DND-41 (cell line): ENCODE measurements around the gene NUDT9.
"Not testable (repeated sequence)": the region's sequence is repeated elsewhere in the genome, so short reads cannot be mapped to it uniquely, and the experiment has no call there.

Experiments used
- ATAC-seq: fragments of 200-7000 bp; cut with Tn5 transposase; 3 replicates; pipeline ENCODE4 v1.9.1; 2021; ENCODE audit warnings: low read depth; ENCODE audit not compliant: insufficient read depth
- DNase-seq: peaks from one replicate; pipeline ENCODE4 v3.0.0-alpha.2; 2020
- H2AFZ ChIP-seq: 2 replicates; pipeline ENCODE4 v1.6.0; 2012; ENCODE audit warnings: low read depth, low read length
- H3K27ac ChIP-seq: 2 replicates; pipeline ENCODE4 v1.5.1; 2012; ENCODE audit warnings: low read length, inconsistent platforms
- H3K27me3 ChIP-seq: fragments of 200-600 bp; sonication (generic); 2 replicates; pipeline ENCODE4 v1.6.0; 2012; ENCODE audit warnings: low read length, mild to moderate bottlenecking, inconsistent platforms; ENCODE audit not compliant: insufficient read depth, poor library complexity
- H3K36me3 ChIP-seq: 2 replicates; pipeline ENCODE4 v1.5.1; 2012; ENCODE audit warnings: low read length, inconsistent platforms; ENCODE audit not compliant: insufficient read depth
- H3K4me1 ChIP-seq: 2 replicates; pipeline ENCODE4 v1.5.1; 2012; ENCODE audit warnings: mild to moderate bottlenecking, low read length; ENCODE audit not compliant: insufficient read depth
- H3K4me2 ChIP-seq: 2 replicates; pipeline ENCODE4 v1.6.0; 2012; ENCODE audit warnings: mild to moderate bottlenecking, moderate library complexity, low read length, inconsistent platforms; ENCODE audit not compliant: insufficient read depth
- H3K4me3 ChIP-seq, 2 experiments: fragments of 200-600 bp in 1 of 2; shearing (Covaris generic) in 1 of 2; 2 replicates each; pipeline ENCODE4 v1.5.1; 2012 to 2016; ENCODE audit warnings: inconsistent platforms in 2 of 2, low read length in 2 of 2, mild to moderate bottlenecking in 2 of 2, low read depth in 1 of 2, moderate library complexity in 1 of 2
- H3K79me2 ChIP-seq: 2 replicates; pipeline ENCODE4 v1.6.0; 2012; ENCODE audit warnings: low read length, inconsistent platforms; ENCODE audit not compliant: insufficient read depth
- H3K9ac ChIP-seq: 2 replicates; pipeline ENCODE4 v1.6.0; 2012; ENCODE audit warnings: low read depth, mild to moderate bottlenecking, inconsistent platforms, low read length, moderate library complexity
- H3K9me3 ChIP-seq: 2 replicates; pipeline ENCODE4 v1.5.1; 2012; ENCODE audit warnings: low read length, moderate library complexity, mild to moderate bottlenecking, inconsistent platforms; ENCODE audit not compliant: insufficient read depth, severe bottlenecking
- H4K20me1 ChIP-seq: 2 replicates; pipeline ENCODE4 v1.6.0; 2012; ENCODE audit warnings: low read length; ENCODE audit not compliant: insufficient read depth
- CTCF ChIP-seq: IDR thresholded peaks from 2 replicates; pipeline ENCODE4 v1.5.1; 2012; ENCODE audit warnings: borderline replicate concordance, low read length, moderate library complexity, mild to moderate bottlenecking; ENCODE audit not compliant: poor library complexity, severe bottlenecking; ENCODE audit errors: extremely low read depth
- EZH2 ChIP-seq: IDR thresholded peaks from 3 replicates; pipeline ENCODE4 v1.6.1; 2012; ENCODE audit warnings: borderline replicate concordance, low read depth, mild to moderate bottlenecking, moderate library complexity, low read length, inconsistent platforms; ENCODE audit not compliant: severe bottlenecking

NUDT9 gene

GRCh38 chr4:87416965-87417364 is 5.4 kb upstream of the NUDT9 start:
- Histone ChIP-seq H3K27me3 (no peaks in the 10 kb centered on the region), H3K4me3 (no peak overlapping the region), H3K4me2 (no peak overlapping the region), H3K36me3 (no peaks in the 10 kb centered on the region), H3K9ac (no peak overlapping the region), H2AFZ (no peak overlapping the region), H3K9me3 (no peaks in the 10 kb centered on the region), H4K20me1 (no peaks in the 10 kb centered on the region), H3K27ac (no peak overlapping the region), H3K79me2 (peaks cover 8% of the 10 kb centered on the region), H3K4me1 (peaks cover 9% of the 10 kb centered on the region)
- TF ChIP-seq CTCF = no peak
- TF ChIP-seq EZH2 = no peak
- DNase-seq (no peak), ATAC-seq (no peak)

- H3K4me3 ChIP-seq, H3K9me3 ChIP-seq, H3K27ac ChIP-seq, H3K9ac ChIP-seq, H3K27me3 ChIP-seq, ATAC-seq, DNase-seq, H3K4me2 ChIP-seq, H2AFZ ChIP-seq, H4K20me1 ChIP-seq, H3K36me3 ChIP-seq: not testable (repeated sequence)
- H3K79me2 ChIP-seq = peaks cover 21% of the 10 kb centered on the region
- peaks cover 12% of the 10 kb centered on the region for H3K4me1 ChIP-seq
These were observed 4.0 kb upstream of the NUDT9 start for GRCh38 chr4:87418410-87418809.

- Histone ChIP-seq H3K27ac (no peak overlapping the region), H2AFZ (peak overlapping the region; percentile 53; the same call in 1 of the 2 replicates)
- DNase-seq = no peak
These were observed 2.7 kb upstream of the NUDT9 start for GRCh38 chr4:87419578-87420249.

More at GRCh38 chr4:87419578-87420249, 2.7 kb upstream of the NUDT9 start:
- Histone ChIP-seq H3K4me3 (no peak overlapping the region), H3K4me2 (no peak overlapping the region), H3K79me2 (peaks cover 34% of the 10 kb centered on the region), H3K4me1 (peaks cover 25% of the 10 kb centered on the region), H3K9me3 (no peaks in the 10 kb centered on the region), H3K36me3 (no peaks in the 10 kb centered on the region), H3K27me3 (no peaks in the 10 kb centered on the region), H3K9ac (no peak overlapping the region), H4K20me1 (no peaks in the 10 kb centered on the region)
- ATAC-seq = no peak
- no peak for TF ChIP-seq EZH2
- no peak for TF ChIP-seq CTCF
